HG03066 (cell line): ENCODE results near the gene ZDHHC24.
A peak's percentile ranks its signal among the peaks of the same experiment; 100 is the strongest.
"Not testable (repeated sequence)": the region's sequence is repeated elsewhere in the genome, so short reads cannot be mapped to it uniquely, and the experiment has no call there.

Experiments
- ATAC-seq: cut with Tn5 transposase; IDR thresholded peaks from one replicate; pipeline ENCODE4 v1.9.1; 2021; ENCODE audit warnings: low read depth; ENCODE audit not compliant: unreplicated experiment

Gene ZDHHC24

DNA sequence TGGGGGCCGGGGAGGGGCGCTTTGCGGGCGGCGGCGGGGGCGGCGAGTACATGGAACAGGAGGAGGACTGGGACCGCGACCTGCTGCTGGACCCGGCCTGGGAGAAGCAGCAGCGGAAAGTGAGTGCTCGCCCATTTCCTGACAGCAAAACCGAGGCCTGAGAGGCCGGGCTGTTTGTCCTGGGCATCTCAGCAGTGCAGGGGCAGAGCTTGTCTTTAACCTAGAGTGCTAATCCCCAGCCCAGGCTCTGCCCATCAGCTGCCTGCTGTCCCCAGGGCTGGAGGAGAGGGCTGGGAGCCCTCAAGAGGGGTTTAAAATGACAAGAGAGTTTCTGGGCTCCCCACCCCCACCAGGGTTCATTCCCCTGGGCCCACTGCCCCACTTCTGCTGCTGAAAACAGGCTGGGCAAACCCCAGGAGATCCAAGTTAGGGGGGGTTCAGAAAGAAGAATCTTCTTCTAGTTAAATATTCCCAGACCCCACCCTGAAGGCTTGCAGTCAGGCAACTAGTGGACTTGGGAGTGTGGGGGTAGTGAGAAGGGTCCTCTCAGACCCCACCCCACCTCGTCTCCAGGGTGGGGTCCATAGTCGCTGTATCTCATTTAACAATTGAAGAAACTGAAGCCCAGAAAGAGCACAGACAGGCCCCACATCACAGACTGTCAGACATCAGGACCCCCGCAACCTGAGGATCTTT is 1.3 kb upstream of the ZDHHC24 start:
- no peak for ATAC-seq

DNA sequence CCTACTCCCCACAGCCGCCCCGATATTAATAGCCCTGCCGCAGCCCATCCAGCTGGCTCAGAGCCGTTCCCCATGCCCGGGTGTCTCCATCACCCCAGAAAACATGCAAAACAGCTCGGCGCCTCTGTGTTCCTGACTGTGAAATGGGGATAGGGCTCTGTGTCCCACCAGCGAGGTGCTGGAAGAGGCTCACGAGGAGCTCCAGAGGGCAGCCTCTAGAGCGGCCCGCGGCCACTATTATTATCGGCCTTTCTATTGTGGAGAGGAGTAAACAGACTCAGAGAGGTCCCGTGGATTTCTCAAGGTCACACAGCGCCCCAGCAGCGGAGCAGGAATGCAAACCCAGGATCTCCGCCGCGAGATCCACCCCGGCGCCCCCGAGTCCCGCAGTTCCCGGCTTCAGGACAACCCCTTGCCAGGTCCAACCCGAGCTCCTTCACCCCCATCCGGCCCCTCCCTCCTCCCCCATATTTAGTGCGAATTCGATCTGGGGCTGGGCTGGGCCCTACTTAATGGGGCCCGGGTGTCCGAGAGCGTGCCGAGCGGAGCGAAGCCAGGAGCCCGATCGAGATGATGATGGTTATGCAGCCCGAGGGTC is 619 bp upstream of the ZDHHC24 start, which contains the start of gene ACTN3:
Gene ACTN3, plus strand, starts transcription at position 536 of the 598 bp plus-strand sequence. Its CDS starts 35 bp downstream, at position 571.
- ATAC-seq = no peak

DNA sequence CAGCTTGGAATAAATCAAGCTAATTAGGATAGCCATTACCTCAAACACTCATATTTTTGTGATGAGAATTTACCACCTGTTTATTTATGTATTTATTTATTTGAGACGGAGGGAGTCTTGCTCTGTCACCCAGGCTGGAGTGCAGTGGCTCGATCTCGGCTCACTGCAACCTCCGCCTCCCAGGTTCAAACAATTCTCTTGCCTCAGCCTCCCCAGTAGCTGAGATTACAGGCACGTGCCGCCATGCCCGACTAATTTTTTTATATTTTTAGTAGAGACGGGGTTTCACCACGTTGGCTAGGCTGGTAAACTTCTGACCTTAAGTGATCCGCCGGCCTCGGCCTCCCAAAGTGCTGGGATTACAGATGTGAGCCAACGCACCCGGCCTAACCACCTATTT is 896 bp downstream of the ZDHHC24 start:
- not testable (repeated sequence) for ATAC-seq

DNA sequence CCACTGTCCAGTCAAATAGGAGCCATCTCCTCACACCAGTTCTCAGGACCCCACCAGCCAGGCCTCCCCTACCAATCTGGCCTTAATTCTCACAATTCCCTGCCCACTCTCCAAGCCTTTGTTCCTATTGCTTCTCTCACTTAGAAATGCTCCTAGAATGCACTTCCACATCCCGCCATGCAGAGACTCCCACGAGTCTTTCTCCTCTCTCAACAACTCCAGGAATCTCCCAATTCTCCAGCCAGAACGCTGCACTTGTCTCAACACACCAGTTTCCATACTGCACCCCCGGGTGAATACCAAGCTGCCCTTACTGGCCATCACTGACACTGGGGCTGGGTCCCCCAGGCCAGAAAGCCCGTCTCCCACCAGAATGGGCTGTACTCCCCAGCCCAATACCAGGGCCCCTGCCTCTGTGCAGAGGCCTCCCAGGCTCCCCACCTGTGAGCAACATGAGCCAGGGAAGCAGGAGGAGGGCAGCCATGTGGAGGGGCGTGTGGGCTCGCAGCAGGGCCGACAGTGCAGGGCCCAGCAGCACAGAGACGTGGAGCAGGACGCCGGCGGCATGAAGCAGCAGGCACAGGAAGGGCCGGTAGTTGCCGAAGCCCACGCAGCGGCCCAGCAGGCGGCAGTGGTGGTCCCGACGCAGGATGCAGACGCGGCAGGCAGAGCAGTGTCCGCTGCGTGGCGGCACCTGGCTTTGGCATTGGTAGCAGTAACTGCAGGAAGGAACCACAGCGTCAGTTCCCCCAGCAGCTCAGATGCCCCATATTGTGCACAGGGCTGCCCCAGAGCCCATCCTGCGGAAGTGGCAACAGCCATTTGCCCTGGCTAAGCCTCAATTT is 2.4 kb downstream of the ZDHHC24 start:
- ATAC-seq = no peak

DNA sequence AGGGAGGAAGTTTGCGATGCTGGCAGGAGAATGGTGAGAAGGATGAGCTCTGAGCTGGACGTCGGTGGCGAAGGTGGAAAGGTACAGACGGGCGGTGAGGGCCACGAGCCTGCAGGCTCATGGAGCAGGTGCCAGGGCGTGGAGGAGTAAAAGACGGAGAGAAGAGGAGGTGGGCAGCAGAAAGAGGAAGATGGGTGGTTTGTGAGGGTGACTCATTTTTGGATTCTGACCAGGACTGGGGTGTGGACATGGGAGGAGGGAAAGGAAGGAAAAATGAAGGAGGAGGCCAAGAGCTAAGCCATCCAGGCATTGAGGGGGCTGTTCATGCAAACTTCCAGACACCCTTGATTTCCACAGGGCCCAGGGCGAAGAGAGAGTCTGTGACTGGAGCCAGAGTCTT is 3.5 kb downstream of the ZDHHC24 start:
- ATAC-seq = no peak

DNA sequence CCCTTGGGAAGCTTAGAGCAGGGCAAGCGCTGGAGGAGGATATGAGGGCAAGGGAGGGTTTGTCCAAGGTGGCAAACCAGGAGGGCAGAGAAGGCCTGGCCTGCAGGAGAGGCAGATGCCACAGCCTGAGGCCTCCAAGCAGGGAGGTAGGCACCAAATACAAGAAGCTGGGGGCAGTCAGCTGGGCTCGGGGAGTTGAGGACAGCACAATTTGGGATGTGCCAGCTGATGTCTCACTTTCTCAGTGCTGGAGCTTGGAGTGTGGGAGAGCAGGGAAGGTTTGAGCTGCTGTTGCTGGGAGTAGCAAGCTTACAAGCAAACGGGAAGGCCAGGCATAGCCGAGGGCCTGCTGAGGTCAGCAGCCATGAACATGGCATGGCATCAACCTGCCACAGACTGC is 4.0 kb downstream of the ZDHHC24 start:
- no peak for ATAC-seq

DNA sequence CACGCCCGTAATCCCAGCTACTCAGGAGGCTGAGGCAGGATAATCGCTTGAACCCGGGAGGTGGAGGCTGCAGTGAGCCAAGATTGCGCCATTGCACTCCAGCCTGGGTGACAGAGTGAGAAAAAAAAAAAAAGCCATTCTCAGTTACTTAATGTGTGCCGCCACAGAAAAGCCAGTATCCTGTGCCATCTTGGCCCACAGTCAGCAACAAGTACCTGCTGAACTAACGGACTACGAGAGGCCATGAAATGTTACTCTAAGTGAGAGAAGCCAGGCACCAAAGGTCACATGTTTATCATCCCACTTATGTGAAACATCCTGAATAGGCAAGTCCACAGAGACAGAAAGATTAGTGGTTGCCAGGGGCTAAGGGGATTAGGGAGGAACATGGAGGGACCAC is 5.2 kb downstream of the ZDHHC24 start:
- ATAC-seq = not testable (repeated sequence)

DNA sequence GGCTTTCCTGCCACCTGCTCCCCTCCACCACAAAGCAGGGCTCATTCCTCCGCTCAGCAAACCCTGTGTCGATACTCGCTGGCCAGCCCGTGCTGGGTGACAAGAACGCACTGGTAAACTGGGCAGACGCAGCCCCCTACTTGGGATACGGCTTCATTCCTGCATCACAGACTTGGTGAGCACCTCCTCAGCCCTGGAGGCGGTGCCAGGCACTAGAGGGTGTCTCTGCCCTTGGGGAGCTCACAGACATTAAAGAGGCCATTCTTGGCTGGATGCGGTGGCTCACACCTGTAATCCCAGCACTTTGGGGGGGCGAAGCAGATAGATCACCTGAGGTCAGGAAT is 6.0 kb downstream of the ZDHHC24 start:
- ATAC-seq = no peak

DNA sequence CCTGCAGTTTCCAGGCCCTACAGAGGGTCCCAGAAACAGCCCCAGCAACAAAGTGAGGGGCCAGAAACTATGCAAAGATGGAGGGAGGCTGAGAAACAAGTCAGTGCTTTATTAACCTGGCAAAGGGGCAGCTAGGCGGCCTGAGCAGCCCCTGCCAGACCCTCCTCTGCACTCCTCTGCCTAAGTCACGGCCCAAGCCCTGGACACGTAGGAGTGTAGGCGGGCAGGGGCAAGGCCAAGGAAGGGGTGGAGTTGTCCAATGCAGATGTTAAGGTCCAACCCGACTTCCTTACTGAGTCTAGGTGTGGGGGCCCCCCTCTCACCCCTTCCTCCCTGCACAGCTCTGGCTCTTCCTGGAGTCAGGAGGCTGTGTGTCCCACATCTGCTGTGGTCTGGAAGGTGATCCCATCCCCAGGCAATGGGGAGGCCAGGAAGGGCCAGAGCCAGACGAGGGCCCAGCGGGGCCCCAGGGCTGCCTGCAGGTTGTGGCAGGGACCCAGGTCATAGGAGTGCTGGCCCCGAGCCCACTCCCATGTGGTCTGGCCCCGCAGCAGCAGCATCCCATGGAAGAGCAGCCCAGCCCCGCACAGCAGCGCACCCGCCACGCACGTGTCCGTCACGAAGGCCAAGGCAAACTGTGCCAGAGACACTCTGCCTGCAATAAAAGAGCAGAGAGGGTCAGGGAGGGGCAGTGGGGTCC is 6.5 kb downstream of the ZDHHC24 start:
- no peak for ATAC-seq

DNA sequence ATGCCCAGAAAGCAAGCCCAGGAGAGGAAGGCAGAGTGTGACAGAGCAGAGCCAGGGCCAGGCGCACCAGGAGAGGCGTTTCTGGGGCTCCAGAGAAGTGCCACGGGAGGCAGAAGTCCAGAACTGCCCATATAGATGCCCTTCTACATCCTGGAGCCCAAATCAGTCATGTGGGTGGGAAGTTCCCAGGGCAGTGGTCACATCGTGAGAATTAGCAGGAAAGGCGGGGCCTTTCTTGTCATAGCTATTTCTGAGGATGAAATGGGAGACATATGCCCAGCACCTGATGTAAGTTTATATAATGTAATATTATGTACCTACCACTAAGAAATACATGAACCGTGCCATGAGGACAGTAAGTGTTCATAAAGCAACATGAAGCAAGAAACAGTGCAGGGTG is 13.1 kb downstream of the ZDHHC24 start:
- ATAC-seq = no peak

DNA sequence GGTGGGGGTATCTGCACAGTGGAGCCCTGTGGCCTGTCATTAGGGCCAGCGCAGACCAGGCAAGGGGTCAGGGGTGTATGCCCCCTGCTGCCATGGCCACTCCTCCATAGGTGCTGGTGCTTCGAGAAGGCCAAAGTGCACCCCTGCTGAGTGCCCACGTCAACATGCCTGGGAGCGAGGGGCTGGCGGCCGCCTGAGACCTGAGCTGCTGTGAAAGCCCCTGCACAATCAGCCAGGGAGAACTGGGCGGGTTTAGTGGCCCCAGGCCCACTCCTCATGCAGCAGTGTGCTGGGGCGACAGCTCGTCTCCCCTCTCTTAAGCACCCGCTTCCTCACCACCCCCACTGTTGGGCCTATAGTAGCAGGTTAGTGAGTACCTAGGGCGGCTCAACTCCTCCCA is 14.0 kb downstream of the ZDHHC24 start:
- no peak for ATAC-seq

DNA sequence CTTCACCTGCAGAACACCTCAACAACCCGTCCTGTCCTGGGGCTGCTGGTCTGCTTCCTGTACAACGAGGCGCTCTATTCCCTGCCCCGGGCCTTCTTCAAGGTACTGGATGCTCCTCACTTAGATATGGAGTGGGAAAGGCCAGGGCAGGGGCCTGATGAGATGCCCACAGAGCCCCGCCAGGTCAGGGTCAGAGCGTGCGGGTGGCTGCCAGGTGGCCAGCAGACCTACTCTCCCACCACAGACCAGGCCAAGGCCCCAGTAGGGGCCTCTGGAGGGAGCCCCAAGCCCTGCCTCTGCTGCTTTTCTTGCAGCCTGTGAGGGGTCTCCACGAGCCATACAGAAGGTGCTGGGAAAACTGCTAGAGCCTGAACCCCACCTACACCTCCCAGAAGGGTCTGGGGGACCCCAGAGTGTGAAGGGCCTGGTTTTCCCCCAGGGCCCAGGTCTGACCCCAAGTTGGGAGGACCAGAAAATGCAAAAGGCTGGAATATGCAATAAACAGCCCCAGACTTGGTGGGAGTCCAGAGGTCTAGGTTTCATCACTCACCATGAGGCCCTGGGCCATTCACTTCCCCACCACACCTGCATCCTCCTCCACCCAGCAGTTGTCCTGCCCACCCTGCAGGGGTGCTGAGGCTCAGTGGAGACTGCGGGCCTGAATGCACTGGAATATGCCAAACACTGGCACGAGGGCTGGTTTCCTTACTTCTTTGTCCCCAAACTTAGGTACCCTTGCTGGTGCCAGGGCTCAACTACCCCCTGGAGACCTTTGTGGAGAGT is 14.7 kb downstream of the ZDHHC24 start:
- ATAC-seq = no peak

DNA sequence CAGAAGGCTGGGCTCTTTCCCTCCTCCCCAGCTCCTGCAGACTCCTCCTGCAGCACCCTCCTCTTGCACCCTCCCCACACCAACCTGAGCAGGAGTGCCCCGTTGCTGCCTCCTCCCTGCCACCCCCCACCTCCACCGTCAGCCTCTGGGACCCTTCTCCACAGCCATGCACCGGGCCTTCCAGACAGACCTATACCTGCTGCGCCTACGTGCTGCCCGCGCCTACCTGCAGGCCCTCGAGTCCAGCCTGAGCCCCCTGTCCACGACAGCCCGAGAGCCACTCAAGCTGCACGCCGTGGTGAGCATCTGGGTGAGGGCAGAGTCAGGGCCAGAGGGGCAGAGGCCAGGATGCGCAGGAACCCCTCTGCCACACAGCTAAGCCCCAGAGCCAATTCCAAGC is 16.2 kb downstream of the ZDHHC24 start:
- no peak for ATAC-seq

DNA sequence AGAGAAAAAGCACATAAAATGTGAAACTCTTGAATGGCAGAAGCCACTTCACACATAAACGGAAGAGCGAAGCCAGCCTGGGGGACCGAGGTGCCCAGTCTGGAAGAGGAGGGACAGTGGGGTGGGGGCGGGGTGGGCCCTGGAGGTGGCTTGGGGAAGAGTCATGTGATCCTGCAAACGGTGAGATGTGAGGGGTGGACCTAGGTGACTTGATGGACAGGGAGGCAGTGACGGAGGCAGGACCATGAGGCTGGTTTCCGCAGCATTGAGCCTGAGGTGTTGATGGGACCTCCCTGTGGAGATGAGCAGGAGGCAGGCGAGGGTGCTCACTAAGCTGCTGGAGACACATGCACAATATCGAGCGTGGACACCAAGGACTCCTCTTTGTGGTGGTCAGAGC is 16.8 kb downstream of the ZDHHC24 start:
- ATAC-seq = no peak

DNA sequence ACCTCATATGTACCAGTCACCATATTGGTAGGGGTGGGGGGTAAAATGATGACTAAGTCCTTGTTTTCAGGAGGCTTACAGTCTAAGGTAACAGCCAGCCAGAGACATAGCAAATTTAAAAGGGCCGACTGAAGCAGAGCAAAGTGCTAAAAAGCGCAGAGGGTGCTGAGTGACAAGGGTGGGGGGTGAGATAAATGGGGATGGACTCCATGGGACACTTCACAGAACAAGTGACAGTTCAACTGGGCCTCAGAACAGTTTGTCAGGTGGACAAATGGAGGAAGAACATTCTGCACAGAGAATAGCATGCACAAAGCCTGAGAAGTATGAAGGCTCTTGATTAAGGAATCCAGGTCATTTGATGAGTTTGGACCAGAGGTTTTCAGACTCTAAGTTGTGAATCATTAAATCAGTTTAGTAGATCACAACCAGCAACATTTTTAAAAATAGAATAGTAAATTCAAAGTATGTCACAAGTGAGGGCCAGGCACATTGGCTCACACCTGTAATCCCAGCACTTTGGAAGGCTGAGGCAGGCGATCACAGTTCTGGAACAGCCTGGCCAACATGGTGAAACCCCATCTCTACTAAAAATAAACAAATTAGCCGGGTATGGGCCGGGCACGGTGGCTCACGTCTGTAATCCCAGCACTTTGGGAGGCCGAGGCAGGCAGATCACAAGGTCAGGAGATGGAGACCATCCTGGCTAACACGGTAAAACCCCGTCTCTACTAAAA is 21.4 kb downstream of the ZDHHC24 start:
- ATAC-seq = no peak

DNA sequence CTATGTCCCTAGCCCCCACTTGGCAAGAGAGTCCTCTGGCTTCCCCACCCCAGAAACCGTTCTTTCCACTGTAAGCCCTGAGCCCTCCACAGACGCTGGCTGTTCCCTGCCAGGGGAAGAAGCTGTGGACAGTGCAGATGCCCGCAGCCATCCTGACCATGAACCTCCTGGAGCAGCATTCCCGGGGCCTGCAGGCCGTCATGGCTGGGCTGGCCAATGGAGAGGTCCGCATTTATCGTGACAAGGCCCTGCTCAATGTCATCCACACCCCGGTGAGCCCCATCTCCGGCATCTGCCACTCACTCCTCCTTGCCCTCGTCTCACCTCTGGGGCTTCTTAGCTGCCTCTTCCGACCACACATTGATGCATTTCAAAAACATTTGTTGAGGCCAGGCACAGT is 22.2 kb downstream of the ZDHHC24 start:
- no peak for ATAC-seq

DNA sequence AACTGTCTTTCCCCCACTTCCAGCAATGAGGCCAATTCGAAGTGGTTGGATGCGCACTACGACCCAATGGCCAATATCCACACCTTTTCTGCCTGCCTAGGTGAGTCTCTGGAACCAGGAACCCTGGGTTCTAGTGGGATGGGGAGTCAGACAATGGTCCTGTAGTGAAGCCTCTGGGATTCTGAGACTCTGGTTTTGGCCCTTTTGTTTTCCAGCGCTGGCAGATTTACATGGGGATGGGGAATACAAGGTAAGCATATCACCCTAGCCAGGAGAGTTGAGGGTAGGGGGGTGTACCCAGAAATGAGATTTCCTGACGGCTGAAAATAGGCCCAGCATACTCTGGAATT is 34.9 kb downstream of the ZDHHC24 start:
- ATAC-seq = no peak

DNA sequence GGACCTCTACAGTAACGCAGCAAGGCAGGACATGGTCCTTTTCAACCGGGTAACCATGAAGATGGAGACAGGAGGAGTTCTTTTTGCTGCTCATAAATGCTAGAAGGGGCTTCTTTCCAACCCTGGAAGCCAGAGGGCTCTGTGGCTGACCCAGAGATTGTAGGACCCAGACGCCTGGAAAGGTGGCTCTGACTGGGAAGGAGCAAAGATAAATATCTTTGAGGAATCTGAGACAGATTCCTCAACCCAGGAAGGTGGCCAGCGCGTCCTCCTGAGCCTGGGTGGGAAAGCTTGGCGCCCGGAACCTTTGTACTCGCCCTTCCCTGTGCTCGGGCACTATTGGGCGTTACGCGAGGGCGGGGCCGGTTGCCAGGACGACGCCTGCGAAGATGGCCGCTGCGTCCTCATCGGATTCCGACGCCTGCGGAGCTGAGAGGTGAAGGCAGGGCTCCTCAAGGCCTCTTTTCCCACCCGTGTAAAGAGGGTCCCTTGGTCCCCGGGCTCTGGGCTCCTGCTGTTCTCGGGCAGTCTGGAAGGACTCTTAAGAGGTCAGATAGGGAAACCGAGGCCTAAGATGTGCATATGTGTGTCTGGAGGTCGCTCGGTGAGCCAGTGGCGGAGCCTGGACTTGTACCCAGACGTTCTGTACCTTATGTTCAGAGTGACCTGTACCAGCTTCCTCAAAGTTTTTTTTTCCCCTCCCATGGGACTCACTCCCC is 35.4 kb downstream of the ZDHHC24 start, which contains the start of gene BBS1:
Gene BBS1, plus strand, starts transcription at position 365 of the 719 bp plus-strand sequence. Its CDS starts 25 bp downstream, at position 390.
- ATAC-seq = peak; percentile 76

DNA sequence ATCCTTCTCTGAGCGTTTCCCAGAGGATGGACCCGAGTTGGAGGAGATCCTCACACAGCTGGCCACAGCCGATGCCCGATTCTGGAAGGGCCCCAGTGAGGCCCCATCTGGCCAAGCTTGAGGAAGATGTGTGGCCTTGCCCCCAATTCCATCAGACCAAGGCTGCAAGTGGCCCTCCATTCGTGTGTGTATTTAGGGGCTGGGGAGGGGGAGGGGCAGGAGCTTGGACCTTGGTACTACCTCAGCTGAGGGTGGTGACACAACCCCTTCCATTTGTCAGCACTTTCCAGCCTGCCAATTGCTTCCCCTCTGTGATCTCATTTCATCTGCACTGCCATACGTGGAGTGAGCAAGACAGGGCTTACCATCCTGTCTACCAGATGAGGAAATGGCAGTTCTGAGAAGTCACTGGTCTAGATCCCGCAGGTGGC is 36.7 kb downstream of the ZDHHC24 start:
- ATAC-seq = no peak
